MM.1S (cell line): Measurements from ENCODE around the gene AHNAK.

Experiments
- CTCF ChIP-seq: fragments of 300-600 bp; sonication (generic); IDR thresholded peaks from 2 replicates; pipeline ENCODE4 v1.5.1; 2016; ENCODE audit warnings: antibody characterized with exemption, low read length, mixed read lengths
- EZH2phosphoT487 ChIP-seq: fragments of 300-600 bp; sonication (generic); IDR thresholded peaks from 2 replicates; pipeline ENCODE4 v1.6.1; 2018; ENCODE audit warnings: antibody characterized with exemption, low read length

- TF ChIP-seq CTCF: no peak
- TF ChIP-seq EZH2phosphoT487: no peak
Measured at GRCh38 chr11:62482753-62483152, 63.9 kb downstream of the AHNAK start.
